COLO668 (cell line): ENCODE measurements around the gene TRIM71.
"Not testable (repeated sequence)": the region's sequence is repeated elsewhere in the genome, so short reads cannot be mapped to it uniquely, and the experiment has no call there.

Experiments used
- DNase-seq: peaks from one replicate; lab custom pipeline; 2025; ENCODE audit not compliant: unreplicated experiment; lab: John Stamatoyannopoulos, UW

TRIM71 gene

DNA sequence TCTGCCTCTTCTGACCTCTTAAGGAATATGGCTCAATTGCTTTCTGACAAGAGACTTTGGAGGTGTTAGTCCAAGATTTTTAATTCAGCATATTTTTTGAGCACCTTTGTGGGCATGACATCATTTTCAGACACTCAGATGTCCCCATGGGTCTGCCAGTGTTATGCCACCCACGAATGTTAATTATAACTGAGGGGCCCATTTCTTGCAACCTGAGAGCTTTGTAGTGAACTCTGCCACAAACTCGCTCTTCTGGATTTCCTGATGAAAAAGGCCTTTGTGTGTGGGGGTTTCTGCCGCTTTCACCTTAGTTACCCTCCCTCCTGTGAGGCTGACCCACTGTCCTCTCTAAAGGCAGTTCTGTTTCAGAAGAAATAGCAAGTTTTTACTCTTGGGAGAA, 69.1 kb downstream of the TRIM71 start:
- DNase-seq: no peak

DNA sequence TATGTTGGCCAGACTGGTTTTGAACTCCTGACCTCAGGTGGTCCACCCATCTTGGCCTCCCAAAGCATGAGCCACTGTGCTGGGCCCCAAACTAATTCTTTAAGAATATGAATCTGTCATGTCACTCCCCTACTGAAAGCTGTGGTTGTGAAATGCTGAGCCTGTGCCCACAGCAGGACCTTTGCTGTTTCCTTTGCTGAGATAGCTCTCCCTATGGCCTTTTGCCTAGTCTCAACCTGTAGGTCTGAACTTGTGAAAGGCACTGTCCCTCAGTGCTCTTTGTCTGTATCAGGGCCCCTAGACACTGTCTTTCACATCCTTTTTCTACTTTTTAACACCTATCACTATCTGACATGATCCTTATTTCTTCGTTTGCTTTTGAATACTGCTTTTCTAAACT, 70.9 kb downstream of the TRIM71 start:
- DNase-seq: no peak

DNA sequence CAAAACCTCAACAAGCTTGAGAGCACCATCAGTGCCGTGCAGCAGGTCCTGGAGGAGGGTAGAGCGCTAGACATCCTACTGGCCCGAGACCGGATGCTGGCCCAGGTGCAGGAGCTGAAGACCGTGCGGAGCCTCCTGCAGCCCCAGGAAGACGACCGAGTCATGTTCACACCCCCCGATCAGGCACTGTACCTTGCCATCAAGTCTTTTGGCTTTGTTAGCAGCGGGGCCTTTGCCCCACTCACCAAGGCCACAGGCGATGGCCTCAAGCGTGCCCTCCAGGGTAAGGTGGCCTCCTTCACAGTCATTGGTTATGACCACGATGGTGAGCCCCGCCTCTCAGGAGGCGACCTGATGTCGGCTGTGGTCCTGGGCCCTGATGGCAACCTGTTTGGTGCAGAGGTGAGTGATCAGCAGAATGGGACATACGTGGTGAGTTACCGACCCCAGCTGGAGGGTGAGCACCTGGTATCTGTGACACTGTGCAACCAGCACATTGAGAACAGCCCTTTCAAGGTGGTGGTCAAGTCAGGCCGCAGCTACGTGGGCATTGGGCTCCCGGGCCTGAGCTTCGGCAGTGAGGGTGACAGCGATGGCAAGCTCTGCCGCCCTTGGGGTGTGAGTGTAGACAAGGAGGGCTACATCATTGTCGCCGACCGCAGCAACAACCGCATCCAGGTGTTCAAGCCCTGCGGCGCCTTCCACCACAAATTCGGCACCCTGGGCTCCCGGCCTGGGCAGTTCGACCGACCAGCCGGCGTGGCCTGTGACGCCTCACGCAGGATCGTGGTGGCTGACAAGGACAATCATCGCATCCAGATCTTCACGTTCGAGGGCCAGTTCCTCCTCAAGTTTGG, 72.9 kb downstream of the TRIM71 start:
- no peak for DNase-seq

DNA sequence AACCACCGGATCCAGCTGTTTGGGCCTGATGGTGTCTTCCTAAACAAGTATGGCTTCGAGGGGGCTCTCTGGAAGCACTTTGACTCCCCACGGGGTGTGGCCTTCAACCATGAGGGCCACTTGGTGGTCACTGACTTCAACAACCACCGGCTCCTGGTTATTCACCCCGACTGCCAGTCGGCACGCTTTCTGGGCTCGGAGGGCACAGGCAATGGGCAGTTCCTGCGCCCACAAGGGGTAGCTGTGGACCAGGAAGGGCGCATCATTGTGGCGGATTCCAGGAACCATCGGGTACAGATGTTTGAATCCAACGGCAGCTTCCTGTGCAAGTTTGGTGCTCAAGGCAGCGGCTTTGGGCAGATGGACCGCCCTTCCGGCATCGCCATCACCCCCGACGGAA, 73.6 kb downstream of the TRIM71 start:
- no peak for DNase-seq

DNA sequence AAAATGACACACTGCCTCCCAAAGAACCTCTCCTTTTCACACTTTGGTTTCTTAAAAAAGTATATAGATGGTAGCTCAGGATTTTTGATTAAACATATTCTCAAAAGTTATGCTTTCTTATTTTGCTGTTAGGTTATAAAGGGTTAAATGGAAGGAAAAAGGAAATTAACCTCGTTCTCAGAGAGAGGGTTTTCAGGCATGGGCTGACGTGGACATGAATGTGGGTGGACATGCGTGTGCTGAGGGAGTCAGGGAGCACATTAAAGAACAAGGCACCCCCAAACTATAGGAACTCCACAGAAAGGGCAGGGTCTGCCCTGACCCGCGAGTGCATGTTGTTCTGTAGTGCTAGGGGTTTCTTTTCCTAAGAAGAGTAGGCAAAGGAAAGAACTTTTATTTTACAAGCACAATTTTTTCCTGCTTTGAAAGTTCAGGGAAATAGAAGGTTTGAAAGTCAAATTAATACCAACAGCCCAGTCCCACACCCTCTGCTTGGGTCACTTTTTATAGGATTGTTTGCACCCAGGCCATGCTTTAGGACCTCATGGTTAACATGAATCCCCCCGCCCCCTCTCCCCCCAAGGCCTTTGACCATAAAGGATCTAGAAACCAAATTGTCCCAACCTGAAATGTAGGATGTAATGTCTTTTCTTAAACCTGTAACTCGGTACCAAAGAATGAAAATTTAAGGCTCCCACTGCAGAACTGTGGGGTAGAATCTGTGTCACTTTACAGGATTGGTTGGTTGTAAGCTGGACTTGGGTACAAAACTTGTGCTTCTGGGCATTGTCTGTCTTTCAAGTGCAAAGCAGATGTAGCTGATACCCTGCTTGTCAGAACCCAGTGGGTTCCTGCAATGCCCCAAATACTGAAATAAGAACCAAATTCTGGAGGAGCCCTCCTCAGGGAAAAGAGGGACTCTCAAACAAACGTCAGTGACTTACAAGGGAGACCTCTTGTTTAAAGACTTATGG, 75.1 kb downstream of the TRIM71 start:
- no peak for DNase-seq

DNA sequence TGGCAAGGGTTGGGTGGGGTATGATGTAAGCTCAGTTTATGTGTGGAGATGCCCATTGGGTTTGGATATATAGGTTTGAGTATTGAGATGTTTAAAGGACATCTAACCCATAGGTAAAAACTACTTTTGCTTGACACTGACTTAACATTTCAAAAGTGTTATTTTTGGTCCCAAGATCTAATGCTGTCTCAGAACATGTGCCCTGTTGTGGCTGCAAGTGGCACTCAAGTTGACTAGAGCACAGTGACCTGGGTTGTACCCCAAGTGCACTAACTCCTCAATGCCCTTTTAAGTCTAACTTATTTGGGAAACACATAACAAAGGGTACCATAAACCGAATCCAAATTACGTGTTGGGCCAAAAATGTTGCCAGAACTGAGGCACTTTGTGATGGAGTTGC, 77.2 kb downstream of the TRIM71 start:
- DNase-seq: no peak

DNA sequence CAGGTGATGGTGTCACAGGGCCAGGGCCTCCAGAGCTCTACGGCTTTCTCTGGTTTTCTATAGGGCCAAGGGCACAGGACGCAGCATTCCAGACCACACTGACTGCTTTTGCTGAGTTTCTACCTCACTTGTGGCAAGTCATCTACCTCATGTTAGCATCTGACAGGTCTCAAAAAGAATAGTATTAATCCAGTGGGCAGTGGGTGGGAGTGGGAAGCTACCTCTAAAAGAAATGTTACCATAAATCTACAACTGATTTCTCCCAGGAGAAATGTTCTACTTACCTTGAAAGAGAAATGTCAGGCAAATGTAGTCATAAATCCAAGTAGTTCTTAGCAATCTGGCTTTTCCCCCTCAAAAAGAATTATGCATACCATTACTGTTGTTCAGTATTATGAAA, 77.9 kb downstream of the TRIM71 start:
- no peak for DNase-seq

DNA sequence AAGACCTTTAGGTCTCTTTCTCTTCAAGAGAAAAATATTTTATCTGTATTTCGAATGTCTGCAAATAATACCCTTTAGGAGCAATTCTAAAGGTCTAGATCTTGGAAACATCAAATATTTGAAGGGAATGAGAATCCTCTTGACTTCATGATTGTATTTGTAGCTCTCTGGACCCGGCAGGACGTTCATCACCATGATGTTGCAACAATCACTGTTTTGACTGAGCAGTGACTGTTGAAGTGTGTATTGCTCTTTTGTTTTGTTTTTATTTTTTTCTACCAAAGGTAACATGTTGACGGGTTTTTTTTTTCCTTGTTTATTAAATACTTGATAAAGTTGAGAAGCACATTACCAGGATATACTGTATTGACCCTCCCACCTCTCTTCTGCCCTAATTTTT, 78.3 kb downstream of the TRIM71 start:
- no peak for DNase-seq

DNA sequence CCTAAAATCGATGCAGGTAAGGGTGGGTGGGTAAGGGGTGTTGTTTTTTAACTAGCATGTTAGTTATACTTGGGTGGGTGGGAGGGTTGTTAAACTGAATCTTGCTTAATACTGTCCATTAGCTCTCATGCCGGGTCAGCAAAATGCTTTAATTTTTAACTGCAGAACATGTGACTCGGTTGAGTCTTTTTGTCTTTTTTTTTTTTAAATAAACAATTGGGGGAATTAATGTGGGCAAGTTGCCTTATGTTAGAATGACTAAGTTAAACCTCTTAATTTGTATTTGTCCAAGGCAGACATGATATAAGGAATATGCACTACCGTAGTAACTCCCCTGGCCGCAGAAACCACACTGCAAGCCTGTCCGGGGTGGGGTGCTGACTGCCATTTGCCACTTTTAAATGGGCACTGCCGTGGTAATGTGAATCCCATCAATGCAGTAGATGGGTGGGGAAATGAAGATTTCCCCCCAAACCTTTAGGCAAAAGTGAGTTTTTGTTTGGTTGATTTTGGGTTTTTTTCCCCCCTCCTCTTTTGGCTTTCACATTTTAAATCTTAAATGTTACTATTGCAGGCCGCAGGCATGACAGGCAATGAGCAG, 79.3 kb downstream of the TRIM71 start:
- no peak for DNase-seq

DNA sequence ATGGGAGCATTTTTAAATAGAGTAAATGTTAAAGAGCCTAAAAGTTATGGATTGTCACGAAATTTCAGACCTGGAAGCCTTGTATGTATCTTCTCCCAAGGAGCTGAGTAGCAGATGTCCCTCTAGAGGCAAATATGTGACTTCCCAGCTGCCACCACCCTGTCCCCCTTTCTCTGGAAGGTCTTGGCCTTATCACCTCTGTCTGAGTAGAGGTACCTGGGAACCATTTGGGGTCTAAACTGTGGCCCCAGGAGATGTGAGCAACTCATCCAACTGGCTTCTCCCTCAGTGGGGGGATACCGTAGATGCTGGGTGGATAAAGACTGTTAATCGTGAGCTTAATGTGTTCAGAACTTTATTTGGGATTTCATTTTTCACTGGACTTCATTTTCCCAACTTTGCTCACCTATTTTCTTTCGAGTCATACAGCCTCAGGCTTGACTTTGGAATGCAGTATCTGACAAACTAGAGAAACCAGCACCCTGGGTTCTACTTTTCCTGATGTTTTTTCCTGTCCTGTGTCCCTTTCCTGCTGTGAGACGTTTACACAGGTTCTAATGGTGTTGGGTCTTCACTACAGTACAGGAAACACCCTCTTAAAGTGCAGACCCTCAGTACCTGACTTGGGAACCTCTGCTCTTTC, 80.3 kb downstream of the TRIM71 start:
- no peak for DNase-seq

DNA sequence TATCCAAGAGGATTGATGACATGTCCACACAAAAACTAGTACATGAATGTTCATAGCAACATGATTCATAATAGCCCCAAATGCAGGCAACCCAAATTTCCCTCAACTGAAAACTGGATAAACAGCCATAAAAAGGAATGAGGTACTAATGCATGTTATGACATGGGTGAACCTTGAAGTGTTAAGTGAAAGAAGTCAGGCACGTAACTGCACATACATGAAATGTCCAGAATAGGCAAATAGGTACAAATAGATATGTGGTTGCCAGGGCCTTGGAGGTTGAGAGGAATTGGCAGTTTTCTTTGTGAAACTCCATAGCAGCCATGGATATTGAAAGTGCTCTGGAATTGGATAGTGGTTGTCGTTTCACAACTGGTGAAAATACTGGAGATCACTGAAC, 81.5 kb downstream of the TRIM71 start:
- no peak for DNase-seq

DNA sequence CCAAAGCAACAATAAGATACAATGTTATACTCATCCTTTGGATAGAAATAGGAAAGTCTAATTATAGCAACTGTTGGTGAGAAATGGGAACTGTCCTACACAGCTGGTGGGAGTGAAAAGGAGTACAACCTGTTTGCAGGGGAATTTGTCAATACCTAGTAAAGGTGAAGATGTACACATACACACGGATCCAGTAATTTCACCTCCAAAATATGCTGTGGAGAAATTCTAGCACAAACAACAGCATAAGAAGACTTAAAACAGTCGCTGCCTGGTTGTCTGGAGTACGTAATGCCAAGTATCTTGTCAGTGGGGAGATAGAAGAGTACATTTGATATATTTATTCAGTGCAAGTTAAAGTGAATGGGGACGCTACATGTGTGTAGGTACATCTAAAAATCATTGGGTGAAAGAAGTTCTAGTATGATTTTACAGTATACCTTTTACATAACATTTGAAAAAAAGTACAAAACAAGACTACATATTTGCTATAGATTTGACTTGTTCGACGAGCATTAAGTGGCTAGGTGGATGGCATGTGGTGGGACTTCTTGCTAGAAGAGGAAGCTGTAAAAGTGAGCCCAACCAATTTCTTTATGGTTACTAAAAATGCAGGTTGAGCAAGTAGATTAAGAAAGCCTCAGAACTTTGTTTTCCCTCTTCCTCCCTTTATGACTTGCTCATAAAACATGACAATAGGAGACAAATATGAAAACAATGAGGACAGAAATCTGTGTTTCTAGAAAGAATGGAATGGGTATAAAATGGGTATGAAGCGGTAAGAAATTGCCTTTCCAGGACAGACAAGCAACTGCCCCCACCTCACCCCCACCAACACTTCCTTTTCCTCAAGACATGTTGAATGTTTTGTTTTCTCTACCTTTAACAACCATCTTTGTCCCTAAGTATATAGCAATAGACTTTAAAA, 83.5 kb downstream of the TRIM71 start:
- DNase-seq: no peak

DNA sequence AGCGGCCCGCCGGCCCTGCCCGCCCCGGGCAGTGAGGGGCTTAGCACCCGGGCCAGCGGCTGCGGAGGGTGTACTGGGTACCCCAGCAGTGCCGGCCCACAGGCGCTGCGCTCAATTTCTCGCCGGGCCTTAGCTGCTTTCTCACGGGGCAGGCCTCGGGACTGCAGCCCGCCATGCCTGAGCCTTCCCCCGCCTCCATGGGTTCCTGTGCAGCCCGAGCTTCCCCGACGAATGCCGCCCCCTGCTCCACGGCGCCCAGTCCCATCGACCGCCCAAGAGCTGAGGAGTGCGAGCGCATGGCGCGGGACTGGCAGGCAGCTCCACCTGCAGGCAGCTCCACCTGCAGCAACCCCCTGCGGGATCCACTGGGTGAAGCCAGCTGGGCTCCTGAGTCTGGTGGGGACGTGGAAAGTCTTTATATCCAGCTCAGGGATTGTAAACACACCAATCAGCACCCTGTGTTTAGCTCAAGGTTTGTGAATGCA, 85.1 kb downstream of the TRIM71 start:
- DNase-seq: not testable (repeated sequence)

DNA sequence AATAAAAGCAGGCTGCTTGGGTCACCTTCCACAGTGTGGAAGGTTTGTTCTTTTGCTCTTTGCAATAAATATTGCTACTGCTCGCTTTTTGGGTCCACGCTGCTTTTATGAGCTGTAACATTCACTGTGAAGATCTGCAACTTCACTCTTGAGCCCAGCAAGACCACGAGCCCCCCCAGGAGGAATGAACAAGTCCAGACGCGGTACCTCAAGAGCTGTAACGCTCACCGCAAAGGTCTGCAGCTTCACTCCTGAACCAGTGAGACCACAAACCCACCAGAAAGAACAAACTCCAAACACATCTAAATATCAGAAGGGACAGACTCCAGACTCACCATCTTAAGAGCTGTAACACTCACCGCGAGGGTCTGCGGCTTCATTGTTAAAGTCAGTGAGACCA, 86.2 kb downstream of the TRIM71 start:
- DNase-seq: no peak

DNA sequence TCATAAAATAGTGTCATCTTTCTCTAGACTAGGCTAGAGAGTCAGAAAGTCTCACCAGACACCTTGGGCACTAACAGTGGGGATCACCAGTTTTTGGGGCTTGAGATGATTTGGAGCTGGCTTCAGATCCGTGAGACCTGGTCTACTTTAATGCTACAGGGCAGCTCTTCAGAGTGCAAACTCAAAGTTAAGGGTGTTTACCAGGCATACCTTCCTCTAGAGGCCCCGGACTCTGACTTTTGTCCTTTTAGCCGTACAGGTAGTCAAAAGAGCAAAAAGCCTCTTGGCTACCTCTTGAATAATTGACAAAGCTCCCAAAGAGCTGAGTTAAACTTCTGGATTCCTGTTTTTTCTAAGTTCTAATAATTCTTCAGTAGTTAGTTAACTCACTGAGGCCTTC, 92.2 kb downstream of the TRIM71 start:
- no peak for DNase-seq

DNA sequence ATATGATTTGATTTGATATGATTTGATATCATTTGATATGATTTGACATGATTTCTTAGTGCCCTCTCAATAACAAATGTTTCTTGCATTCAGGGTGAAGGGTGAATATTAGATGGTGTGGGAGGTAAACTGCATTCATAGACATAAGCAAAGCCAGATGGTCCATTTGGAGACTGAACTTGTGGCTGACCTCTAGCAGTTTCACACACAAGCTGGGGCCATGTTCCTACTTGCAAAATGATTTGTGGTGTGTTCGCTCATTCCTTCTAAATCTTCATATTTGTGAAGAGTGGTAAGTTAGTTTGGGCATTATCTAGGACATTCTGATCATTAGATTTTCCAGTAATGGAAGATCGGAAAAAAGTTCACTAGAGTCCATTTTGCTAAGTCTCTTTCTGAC, 93.2 kb downstream of the TRIM71 start:
- DNase-seq: no peak

DNA sequence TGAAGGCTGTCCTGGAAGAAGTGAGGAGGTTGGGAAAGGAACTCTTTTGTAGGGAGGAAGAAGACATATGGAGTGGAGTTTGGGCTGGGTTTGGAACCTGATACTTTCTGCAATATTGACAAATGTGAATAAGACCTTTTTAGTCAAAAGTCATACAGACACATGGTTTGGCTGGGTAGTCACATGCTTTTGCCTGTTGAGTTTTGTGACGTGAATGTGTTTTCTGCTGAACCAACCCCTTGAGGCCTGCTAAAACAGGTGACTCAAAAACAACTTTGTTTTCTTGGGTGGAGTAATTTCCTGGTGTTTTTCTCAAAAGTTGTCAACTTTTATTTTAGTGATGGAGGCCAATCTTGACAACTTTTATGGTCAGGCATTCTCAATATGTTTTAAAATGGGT, 94.2 kb downstream of the TRIM71 start:
- no peak for DNase-seq

DNA sequence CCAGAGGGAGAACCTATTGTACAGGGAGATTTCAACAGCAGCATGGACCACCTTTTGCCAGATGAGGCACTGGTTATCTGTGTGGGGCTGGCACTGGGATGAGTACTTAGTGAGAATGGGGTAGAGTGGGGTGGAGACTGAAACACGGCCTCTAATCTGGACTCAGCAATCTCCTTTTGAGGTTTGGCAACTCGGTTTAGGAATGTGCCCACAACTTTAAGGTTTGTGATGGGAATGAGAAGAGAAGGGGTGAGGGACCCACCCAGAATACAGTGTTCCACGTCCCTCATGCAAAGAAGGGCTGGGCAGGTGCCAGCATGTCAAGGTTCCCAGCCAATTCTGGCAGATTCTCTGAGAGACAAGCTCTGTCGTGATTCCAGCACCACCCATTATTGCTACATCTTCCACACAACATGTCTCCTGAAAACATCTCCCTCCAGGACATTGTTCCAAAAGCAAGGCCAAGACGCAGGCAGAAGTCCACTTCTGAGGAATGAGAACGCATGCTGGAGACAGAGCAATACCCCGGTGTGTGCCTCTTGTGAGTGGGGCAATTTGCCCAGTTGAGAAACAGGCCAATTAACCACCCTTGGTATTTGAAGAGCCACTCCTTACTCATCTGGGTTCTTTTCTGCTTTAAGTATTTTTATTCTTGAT, 96.1 kb downstream of the TRIM71 start:
- no peak for DNase-seq

DNA sequence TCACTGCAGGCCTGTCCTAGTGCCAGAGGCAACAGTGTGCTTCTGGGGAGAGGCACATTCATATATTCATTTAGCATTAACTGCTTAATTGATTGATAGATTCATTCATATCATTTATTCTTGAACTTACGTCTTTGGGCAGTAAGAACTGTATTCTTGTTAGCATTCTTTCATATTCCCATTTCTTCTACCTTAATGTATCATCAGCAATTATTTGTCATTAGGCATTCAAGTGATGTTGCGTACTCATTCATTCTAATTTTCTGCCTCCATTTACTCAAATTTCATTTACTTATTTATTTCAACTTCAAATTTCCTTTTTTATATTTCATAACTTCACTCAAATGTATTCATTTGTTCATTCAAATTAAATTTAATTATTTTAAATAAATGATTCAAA, 102.1 kb downstream of the TRIM71 start:
- DNase-seq: no peak
